GM21381 (cell line): Measurements from ENCODE around the gene PXMP2.
A peak's percentile ranks its signal among the peaks of the same experiment; 100 is the strongest.

Experiments used
- ATAC-seq: cut with Tn5 transposase; IDR thresholded peaks from one replicate; pipeline ENCODE4 v1.9.1; 2021; ENCODE audit warnings: mild to moderate bottlenecking, moderate library complexity; ENCODE audit not compliant: unreplicated experiment

The PXMP2 gene

DNA sequence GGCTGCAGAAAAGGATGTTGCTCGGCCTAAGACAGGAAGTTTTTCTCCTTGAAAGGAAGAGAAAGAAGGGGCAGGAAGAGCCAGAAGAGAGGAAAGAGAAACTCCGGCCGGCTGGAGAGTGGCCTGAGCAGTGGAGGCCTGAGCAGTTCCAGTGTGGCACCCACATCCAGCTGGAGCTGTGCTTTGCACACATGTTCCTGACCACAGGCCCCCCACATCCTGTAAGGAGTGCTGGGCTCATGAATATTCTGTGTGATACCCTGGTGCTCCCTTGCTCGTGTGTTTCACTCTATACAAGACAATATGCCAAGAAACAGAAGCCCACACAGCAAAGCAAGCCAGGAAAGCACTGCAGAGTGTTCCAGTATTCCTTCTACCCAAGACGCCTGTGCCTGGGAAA lies 27.3 kb upstream of the PXMP2 start:
- ATAC-seq = no peak

GRCh38 chr12:132660996-132661395 lies 26.4 kb upstream of the PXMP2 start:
- no peak for ATAC-seq

DNA sequence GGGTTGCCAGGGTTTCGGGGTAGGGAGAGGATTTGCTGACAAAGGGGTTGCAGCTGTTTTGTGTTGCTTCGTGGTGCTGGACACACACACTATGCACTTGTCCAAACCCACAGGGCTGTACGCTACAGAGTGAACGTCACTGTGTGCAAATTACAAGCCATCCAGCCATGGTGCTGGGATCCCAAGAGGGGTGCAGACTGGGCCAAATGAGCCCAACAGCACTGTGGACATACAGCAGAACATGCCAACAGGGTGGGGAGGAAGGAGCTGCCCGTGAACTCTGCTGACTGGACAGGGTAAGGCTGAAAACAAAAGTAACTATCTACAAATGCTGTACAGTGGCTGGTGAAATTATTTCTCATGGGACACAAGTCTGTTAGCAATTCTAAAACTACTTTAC lies 25.4 kb upstream of the PXMP2 start:
- ATAC-seq = no peak

GRCh38 chr12:132662901-132663755 lies 24.3 kb upstream of the PXMP2 start:
- ATAC-seq = no peak

GRCh38 chr12:132664206-132665148 lies 22.9 kb upstream of the PXMP2 start:
- ATAC-seq = no peak

- ATAC-seq = no peak
Measured at GRCh38 chr12:132665149-132665491, 22.3 kb upstream of the PXMP2 start.

- no peak for ATAC-seq
Measured at GRCh38 chr12:132665794-132666193, 21.6 kb upstream of the PXMP2 start.

GRCh38 chr12:132668191-132669088 lies 18.9 kb upstream of the PXMP2 start:
- no peak for ATAC-seq

DNA sequence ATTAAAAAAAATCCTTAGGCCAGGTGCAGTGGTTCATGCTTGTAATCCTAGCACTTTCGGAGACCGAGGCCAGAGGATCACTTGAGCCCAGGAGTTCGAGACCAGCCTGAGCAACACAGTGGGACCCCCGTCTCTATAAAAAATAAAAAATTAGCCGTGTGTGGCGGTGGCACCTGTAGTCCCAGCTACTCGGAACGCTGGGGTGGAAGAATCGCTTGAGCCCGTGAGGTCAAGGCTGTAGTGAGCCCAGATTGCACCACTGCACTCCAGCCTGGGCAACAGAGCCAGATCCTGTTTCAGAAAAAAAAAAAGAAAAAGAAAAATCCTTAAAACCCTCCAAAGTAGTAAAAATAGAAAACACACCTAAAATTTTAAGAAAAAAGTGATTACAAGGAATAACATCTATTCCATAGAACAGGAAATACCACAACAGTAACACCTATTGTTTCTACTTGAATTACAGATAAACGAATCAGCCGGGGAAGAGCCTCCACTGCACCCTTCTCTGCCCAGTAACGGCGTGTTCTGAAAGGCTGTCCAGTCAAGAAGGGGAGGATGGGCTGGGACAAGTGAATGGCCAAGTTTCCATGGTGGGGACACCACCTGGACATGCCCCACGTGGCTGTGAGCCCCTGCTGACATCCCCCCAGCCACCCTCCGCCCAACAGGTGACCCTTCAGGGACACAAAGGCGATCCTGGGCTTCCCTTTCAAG lies 18.1 kb upstream of the PXMP2 start:
- no peak for ATAC-seq

- ATAC-seq = no peak
Measured at GRCh38 chr12:132672116-132672515, 15.3 kb upstream of the PXMP2 start.

DNA sequence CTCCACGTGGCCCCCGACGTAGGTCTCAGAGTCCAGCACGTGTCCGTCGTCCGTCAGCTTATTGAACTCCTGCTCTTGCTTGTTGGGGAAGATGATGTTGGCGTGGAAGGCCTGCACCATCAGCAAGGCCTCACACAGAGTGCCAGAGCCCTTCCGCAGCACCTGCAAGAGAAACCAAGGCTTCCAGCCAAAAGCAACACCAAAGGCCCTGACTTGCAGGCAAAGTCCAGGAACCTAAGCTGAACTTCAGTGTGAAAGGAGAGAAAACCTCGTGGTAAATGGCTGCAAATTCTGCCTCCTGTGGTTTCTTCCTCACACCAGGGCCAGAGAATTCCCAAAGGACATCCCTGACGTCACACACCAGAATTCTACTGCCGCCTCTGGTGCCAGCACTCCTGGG lies 14.7 kb upstream of the PXMP2 start:
- ATAC-seq = no peak

DNA sequence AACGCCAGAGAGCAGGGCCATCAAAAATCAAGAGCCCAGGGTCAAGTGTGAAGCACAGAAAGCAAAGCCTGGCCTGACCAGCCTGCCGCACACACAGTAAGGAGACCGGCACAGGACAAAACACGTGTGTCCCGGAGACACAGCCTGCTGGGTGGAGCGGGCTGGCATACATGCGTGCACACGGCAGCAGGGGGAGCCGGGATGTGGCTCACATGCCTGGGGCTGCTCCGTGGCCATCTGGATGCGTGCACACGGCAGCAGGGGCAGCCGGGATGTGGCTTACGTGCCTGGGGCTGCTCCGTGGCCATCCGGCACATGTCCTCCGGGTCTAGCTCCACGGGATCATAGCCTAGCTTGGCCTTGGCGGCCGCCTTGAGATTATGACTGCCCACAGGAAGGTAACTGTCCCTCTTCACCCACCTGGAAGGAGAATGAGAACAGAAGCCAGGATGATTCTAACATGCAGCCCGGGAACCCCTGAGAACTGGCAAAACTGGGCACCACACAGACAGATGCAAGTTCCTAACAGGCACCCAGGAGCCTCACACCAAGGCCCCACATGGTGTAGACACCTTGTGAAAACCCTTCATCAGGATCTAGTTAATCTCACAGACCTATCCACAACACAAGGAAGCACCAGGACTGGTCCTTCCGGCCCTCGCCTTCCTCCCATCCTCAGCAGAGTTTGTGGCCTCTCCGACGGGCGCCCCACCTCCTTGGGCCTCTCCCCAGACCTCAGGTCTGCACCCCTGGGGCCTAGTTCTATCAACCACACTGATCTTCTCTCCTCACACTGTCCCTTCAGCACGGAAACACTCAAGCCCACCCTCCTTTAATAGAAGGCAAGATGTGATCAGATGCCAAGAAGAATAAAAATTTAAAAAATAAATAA lies 13.9 kb upstream of the PXMP2 start:
- no peak for ATAC-seq

GRCh38 chr12:132674561-132674960 lies 12.8 kb upstream of the PXMP2 start:
- no peak for ATAC-seq

DNA sequence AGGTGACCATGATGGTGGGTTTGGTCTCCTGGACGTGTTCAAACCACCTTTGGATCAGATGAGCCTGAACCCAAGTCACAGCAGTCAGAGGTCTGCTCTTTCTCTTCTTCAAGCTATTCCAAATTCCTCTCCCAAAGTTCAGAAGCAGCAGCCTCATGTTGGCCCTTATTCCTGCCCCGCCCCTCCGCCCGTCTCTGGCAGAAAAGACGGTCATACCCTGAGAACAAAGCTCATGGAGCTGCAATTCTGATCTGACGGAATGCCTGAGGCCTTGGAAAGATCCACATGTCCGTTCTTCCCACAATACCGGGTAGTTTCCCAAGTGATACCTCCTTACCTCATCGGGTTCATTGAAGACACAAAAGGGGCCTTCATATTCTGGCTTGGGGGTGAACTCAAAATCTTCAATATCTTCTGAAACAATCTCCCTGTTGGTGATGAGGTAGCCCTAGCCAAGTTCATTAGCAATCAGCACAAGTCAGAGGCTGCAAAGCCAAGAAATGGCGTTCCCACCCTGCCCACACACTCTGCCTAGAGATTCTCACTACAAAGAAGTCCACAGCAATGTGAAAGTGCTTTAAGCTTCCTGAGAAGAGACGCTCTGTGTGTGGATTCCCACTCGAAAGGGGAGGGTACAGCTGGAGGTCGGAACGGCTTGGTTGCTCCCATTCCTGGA lies 11.5 kb upstream of the PXMP2 start:
- ATAC-seq = no peak

- ATAC-seq = no peak
Measured at GRCh38 chr12:132677492-132677891, 9.9 kb upstream of the PXMP2 start.

GRCh38 chr12:132685400-132685799 lies 2.0 kb upstream of the PXMP2 start:
- ATAC-seq = no peak

DNA sequence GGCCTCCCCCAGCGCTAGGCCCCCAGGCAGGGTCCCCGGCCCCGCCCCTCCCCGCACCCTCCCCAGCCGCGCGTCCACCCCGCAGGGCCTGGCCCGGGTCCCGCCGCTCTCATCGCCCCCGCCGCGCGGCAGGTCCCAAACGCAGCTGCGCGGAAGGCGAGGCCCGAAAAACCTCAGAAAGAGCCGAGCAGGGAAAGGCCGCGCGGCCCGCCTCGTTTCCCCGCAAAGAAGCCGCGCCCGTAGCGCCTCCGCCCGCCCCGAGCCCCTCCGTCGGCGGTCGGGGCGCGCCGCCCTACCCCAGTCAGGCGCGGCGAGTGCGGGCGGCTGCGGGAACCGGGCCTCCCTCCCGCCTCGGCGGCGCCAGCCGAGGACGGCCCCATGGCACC lies 569 bp upstream of the PXMP2 start:
- ATAC-seq = peak; percentile 14

- no peak for ATAC-seq
Measured at GRCh38 chr12:132689227-132689626, 1.8 kb downstream of the PXMP2 start.

DNA sequence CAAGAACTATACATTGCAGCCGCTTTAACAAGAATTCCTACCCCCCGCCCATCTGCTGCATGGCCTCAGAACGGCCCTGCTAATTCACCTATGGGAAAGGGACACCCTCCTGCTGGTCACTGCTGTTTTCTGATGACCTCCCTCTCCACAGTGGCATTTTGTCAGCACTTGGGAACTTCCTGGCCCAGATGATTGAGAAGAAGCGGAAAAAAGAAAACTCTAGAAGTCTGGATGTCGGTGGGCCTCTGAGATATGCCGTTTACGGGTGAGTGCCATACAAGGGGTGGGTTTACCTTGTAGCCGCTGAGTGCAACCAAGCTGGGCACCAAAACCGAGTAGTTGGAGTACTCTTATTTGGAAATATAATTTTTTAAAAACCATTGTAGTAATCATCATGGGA lies 2.7 kb downstream of the PXMP2 start:
- ATAC-seq = no peak
